Measurements from ENCODE around the gene MAD2L2.

The MAD2L2 gene

DNA sequence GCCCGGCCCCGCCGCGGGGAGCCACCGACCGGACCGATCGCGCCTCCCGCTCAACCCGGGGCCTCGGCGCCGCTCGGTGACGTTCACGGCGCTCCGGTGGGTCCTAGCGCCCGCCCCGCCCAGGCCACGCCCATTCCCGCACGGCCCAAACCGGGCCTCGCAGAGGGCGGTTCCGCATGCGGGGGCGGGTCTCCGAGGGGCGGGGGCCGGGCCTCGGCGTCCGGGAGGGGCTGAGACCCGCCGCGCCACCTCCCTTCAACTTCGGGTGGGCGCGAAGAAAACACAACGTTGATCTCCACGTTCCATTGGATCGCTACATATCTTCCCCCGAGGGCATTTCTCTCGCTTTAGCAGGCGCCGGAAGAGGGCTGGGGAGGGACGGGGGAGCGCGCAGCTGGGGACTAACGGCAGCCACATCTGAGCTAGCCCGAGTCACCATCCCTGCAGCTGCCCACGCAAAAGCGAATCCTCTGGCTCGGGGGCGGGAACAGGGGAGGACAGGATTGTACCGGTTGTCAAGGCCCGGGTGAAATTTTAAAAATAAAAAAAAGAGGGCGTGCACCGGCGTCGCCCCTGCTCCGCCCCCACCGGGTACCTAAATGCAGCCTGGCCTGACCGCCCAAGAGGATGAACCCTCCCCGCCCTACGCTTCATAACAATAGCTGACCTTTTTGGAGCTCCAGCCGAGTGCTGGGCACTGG is at the start of gene MAD2L2:
Gene MAD2L2 (minus strand): TSS at position 78 of the 701 bp plus-strand sequence. CDS start 547 bp downstream, outside the sequence.
- DNase-seq (ENCODE audit: low read depth in 2 of 2), result peak; percentile 35 to 44

DNA sequence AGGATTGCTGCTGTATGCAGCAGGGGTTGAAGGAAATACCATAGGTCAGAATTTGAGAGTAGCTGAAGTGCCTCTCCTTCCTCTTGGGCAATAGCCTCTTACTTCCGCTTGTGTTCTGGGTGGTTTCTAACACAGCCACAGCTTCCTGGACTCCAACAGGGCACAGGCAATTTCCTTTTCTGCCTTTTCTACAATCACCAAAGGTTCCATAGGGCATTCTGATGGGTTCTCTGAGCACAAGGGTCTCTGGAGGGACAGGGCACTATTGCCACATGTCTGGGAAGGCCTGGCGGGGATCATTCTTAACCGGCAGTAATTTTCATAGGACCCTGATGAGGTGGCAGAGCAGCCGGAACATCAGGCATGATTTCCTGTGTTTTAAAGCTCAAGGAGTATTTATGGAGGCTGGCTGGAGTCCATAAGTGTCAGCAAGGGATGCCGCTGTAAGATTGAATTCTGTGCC is 49.5 kb upstream of the MAD2L2 start:
- no peak for DNase-seq (ENCODE audit: low read depth in 2 of 2)

DNA sequence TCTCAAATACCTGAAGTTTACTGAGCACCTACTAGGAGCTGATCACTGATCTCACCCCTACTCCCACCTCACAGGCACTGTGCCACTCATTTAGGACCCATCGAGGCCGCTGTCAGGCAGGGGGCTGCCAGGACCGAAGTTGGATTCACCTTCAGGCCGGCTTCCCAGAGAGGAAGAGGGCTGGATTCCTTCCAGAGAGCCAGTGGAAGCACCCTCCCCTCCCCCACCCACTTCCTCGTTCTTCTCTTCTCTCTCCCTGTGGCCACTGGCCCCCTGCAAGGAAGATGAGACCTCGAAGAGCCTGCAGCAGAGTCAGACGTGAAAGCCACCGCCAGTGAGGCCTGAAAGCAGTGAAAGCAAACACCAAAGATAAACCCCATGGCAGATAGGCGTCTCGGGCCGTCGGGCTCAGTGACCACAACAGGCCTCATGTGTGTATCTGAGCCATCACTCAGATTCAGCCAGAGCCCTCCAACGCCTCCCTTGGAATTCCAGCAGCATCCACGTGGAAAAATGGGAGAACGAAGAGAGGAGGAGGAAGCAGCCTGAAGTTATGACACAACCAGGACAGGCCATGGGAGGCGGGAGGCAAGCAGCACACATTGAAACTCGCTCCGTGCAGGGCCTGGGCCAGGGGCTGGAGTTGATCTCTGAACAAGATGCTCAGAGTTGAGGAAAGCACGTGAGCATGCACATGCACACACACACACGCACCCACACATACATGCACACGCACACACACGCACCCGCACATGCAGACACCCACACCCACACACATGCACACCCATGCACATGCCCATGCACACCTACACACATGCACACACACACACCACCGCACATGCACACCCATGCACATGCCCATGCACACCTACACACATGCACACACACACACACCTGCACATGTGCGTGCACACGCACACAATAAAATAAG is 48.8 kb upstream of the MAD2L2 start:
- DNase-seq (ENCODE audit: low read depth in 2 of 2), result no peak

DNA sequence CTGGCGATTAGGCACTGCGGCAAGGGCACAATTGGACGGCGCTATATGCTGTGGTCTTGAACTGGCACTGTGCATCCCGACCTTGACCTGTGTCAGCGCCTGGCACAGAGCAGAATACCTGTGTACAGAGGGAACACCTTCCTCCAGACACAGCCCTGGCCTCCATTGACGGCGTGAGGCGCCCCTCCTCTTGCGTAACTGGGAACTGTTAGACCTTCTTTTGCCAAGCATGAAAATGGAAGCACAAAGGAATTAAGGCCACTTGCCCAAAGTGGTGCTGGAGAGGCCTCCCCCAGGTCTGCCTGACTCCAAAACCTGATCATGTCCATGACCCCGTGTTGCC is 48.2 kb upstream of the MAD2L2 start:
- DNase-seq (ENCODE audit: low read depth in 2 of 2), result no peak

DNA sequence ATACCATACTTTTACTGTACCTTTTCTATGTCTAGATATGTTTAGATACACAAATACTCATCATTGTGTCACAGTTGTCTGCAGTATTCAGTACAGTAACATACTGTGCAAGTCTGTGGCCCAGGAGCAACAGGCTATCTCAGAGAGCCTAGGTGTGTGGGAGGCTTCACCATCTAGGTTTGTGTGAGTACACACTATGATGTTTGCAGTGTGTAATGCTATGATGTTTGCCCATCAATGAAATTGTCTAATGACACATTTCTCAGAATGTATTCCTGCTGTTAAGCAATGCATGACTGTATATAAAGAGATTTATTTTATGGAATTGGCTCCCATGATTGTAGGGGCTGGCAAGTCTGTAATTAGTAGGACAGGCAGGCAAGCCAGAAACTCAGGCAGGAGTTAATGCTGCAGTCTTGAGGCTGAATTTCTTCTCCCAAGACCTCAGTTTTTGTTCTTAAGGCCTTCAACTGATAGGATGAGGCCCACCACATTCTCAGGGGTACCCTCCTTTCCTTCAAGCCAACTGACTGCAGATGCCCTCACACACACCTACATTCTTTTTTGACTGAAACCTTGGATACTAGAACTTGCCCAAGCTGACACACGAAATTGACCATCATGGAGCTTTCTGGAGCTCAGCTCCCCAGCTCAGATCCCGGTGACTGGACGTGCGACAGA is 47.3 kb upstream of the MAD2L2 start:
- DNase-seq (ENCODE audit: low read depth in 2 of 2), result no peak

DNA sequence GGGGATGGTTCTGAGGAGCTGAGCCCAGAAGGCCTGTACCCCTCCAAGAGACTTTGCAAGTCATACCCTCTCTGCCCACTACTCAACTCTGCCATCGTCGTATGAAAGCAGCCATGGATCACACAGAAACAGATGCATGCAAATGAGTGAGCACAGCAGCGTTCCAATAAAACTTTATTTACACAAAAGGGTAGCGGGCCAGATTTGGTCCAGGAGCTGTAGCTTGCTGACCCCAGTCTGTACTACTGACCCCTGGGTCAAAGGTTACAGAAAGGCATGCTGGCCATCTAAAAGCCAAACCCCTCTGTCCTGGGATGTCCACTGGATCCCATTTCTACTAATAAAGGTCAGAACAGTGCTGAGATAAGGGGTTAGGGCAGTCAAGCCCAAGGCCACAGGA is 46.2 kb upstream of the MAD2L2 start:
- DNase-seq (ENCODE audit: low read depth in 2 of 2), result no peak

DNA sequence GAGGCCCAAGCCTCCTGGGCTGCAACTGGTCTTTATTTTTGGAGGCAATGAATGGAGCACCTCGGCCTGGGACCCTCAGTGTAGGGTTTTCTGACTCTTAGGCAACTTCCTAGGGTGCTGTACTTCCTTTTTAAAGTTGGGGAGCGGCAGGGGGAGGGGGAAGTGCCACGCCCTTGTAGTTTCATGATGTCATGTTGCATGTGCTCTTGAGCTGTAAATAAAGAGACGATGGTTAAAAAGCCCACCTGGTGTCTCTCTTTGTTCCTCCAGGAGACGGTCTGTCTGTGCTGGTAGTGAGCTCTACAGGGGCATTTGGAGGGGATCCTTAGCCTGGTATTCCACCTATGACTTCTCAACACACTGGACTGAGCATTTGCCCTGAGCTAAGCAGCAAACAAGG is 44.7 kb upstream of the MAD2L2 start:
- DNase-seq (ENCODE audit: low read depth in 2 of 2), result no peak

DNA sequence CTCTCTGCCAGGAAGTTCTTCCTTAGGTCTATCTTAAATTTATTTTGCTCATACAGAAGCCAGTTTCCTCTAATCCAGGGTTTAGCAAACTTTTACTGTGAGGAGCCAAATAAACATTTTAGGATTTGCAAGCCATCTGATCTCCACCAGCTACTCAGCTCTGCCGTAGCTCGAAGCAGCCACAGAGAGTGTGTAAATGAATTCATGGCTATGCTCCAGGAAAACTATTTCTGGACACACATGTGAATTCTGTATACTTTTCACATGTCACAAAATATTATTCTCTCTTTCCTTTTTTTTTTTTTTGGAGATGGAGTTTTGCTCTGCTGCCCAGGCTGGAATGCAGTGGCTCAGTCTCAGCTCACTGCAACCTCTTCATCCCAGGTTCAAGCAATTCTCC is 41.6 kb upstream of the MAD2L2 start:
- no peak for DNase-seq (ENCODE audit: low read depth in 2 of 2)

DNA sequence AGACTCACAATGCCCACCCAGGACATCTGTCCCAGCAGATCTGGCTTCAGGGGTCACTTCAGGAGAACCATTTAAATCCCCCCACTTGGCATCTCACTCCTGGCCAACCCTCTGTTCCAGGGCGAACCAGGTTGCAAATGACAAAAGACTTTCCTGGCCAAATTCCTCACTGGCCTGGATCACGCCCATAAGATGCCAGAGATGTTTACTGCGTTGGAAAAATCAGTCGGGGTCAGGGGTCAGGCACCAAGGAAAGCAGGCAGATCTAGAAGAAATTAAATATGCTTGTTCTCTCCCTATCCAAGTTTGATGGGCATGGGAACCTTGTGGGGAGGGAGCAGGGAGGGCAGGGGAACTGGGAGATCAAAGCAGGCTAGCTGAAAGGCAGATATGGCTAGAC is 40.4 kb upstream of the MAD2L2 start:
- no peak for DNase-seq (ENCODE audit: low read depth in 2 of 2)

DNA sequence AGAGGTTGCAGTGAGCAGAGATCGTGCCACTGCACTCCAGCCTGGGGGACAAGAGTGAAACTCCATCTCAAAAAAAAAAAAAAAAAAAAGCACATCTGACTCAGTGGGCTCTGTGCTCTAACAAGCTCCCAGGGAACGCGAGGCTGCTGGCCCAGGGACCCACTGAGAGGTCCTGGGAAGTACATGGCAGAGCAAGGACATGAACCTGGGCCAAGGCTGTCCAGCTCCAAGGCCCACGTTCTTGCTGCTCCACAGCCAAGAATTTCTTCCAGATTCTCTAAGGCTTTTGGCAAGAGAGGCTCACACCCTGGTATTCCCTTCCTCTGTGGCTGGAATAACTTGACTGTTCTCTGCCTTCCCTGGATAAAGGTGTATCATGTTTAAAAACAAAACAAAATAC is 39.6 kb upstream of the MAD2L2 start:
- no peak for DNase-seq (ENCODE audit: low read depth in 2 of 2)

DNA sequence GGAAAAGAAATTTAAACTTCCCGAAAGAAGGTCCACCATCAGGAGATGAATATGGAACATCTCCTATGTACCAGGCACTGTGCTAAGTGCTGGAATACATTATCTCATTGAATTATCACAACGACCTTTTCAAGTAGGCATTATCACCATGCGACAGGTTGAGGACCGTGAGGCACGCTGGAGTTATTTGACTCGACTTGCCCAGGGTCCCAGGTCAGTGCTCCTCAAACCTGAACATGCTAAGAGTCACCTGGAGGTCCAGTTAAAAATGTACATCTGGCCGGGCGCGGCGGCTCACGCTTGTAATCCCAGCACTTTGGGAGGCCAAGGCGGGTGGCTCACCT is 39.1 kb upstream of the MAD2L2 start:
- DNase-seq (ENCODE audit: low read depth in 2 of 2), result no peak

DNA sequence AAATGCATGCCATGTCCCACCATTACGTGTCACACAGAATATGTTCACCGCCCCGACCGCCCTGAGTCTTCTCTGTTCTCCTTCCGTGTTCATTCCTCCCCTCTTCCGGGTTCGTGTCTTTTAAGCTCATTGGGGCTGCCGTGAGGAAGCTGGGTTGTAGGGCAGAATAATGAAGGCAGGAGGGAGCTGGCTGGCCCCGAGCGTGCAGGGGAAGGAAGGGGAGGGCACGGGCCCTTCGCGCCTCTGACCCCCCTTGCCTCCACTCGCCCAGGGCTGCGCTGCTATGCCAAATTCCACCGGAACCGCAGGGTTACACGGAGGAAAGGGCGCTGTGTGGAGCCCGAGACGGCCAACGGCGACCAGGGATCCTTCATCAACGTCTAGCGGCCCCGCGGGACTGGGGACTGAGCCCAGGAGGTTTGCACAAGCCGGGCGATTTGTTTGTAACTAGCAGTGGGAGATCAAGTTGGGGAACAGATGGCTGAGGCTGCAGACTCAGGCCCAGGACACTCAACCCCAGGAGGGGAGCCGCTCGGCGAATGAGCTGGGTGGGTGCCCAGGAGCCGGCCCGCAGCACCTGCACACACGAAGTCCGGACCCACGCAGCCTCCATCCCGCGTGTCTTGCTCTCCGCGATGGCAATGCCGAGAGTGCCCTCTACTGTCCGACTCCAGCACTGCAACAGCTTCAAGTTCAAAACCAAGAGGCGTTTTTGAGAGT is 38.5 kb upstream of the MAD2L2 start:
- DNase-seq (ENCODE audit: low read depth in 2 of 2), result no peak

DNA sequence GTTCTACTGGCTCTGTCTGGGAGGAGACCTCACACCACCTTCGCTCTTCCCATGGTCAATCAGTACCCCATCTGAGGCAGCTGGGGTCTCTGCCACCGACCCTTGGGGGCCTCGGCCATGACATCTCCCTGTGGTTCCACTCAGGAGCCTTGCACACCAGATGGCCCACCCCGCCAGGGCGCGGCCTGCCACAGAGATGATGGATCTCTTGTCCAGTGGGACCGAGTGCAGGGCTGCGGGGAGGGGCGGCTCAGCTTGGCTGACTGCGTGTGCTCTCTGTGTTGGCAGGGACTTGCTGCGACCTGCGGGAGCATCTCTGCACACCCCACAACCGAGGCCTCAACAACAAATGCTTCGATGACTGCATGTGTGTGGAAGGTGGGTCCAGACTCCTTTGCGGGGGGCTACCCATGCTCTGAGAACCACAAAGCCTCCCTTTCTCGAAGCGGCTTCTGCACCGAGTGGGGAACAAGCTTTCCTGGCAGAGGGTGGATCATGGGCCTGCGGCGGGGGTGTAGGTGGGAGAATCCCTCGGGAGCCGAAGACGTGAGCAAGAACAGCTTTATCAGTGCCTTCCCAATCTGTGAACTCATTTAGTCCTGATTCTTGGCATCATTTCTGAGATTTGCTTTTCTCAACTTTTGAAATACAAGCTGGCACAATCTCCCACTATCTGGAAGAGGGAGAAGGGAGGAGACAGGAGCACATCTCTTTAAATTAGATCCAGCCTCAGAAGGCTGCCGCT is 34.1 kb upstream of the MAD2L2 start:
- DNase-seq (ENCODE audit: low read depth in 2 of 2), result no peak

DNA sequence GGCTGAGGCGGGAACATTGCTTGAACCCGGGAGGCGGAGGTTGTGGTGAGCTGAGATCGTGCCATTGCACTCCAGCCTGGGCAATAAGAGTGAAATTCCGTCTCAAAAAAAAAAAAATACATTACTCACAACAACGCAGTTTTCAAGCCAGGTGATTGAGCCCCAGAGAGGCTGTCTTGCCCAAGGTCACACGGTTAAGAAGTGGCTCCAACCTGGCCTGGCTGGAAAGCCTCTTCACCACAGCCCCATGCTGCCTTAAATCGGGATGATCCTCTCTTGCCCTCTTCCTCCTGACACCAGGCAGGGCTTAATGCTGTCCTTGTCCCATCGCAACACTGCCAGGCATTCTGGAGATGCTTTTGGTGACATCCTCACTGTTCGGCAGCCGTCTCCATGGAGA is 32.1 kb upstream of the MAD2L2 start:
- DNase-seq (ENCODE audit: low read depth in 2 of 2), result no peak

DNA sequence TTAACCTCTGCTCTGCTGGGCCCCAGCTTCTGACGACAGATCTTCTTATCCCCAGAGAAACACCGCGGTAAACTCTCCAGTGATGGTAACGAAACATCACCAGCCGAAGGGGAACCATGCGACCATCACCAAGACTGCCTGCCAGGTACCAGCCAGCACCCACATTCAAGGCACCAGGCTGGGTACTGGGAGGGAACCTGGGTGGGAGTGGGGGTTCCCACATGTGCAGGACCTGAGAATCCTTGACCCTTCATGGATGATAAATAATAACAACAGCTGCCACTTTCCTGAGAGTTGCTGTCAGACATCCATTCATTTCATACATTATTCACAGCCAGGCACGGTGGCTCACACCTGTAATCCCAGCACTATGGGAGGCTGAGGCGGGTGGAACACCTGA is 31.3 kb upstream of the MAD2L2 start:
- no peak for DNase-seq (ENCODE audit: low read depth in 2 of 2)

DNA sequence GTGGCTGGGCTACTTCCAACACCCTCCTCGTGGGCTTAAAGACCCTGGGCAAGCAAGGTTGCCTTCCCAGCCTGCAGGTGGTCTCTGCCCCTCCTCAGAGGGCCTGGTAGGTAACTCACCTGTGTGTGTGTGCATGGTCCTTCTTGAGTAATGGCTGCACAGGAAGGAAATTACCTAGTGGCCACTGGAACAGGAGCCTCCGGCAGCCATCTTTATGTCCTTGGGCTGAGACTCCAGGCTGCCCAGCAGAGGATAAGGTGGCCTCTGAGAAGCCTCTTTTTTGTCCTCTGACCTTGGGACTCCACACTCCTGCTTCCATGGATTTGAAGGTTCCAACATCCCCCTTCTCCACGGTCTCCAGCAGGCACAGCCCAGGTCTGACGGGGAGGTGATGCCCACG is 30.5 kb upstream of the MAD2L2 start:
- DNase-seq (ENCODE audit: low read depth in 2 of 2), result no peak

DNA sequence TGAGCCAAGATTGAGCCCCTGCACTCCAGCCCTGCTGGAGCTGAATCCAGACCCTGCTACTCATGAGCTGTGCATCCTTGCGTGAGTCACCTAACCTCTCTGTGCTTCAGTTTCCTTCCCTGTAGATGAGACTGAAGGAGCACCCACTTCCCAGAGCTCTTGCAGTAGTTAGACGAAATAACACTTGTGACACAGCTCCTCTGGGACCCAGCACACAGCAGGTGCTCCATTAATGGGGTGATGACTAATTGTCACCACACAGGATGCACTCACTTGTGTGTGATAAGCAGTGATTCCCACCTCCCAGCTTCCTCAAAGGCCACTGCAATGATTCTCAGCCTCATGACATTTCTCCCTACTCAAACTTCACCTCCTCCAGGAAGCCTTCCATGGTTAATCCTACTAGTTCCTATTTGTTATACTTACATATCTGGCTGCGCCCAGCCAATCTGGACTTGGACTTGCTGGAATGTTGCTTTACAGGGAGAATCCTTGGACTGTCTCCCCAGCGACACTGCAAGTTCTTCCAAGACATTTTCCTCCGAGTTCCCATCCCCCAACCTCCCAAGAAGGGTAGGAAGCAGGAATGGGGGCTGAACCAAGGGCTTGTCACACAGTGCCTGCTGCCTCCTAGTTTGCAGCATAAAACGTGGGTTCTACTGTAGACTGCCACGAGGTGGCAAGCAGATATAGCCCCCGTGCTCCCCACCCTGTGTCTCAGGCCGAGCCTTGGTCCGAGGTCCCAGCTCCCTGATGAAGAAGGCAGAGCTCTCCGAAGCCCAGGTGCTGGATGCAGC is 27.8 kb upstream of the MAD2L2 start:
- DNase-seq (ENCODE audit: low read depth in 2 of 2), result no peak

DNA sequence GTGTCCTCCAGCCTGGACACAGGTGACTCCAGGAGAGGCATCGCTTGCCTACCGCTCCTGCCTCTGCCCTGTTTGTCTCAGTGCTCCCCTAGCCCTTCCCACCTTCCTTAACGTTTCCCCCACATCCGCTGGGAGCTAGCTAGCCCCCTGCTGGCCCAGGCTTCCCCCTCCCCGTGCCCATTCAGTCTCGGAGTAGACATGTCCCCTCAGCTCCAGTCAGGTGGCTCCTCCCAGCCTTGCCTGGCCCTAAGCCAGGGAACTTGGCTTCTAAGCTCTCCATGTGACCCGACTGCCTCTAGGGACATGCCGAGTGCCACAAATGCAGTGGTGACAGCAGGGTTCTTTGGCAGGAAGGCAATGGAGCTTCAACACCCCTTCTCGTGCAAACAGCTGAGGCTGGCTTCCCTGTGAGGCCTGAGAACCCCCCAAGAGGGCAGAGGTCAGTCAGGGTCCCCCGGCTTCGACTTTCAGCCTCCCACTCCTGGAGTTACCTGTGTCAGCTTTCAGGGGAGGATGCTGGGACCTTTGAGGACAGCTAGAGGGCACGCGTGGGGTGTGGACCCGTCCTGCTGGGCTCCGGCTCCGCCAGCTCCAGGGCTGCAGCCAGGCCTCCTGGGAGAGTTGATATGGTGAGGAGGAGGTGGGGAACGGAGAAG is 26.8 kb upstream of the MAD2L2 start:
- DNase-seq (ENCODE audit: low read depth in 2 of 2), result no peak

DNA sequence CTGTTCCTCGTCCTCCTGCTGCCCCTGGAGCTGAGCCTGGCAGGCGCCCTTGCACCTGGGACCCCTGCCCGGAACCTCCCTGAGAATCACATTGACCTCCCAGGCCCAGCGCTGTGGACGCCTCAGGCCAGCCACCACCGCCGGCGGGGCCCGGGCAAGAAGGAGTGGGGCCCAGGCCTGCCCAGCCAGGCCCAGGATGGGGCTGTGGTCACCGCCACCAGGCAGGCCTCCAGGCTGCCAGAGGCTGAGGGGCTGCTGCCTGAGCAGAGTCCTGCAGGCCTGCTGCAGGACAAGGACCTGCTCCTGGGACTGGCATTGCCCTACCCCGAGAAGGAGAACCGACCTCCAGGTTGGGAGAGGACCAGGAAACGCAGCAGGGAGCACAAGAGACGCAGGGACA is 25.3 kb upstream of the MAD2L2 start:
- no peak for DNase-seq (ENCODE audit: low read depth in 2 of 2)

DNA sequence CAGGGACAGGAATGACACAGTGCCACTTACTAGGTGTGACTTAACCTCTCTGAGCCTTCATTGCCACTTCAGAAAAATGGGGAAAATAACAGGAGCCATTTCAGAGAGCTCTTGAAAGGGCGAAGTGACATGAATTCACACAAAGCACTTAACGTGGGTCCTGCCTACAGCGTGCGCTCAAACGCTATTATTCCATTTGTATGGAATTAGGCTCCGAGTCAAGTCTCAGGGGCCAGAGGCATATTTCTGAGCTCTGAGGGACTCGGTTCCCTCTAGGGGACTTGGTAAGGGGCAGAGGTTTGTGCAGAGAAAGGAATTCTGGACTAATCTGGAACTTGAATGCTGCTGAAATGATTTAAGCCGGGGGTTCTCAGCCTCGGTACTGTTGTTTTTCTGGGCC is 24.6 kb upstream of the MAD2L2 start:
- DNase-seq (ENCODE audit: low read depth in 2 of 2), result no peak

Data from fibroblast of skin of left biceps (primary cell).